Ascending aorta (tissue), 2 donors: ENCODE data around the gene FCGR1A. TPM values are rescaled to one million over a fixed set of nuclear protein-coding genes. Genes with fewer than 3 reads are reported as not detected.
"Not testable (repeated sequence)": the region's sequence is repeated elsewhere in the genome, so short reads cannot be mapped to it uniquely, and the experiment has no call there.

ENCODE experiments used
- DNase-seq, 2 donors: peaks; one replicate each; pipeline ENCODE4 v3.0.0-alpha.2; 2019; ENCODE audit warnings: low spot score in 2 of 2
- H3K27ac ChIP-seq, 2 donors: fragments of 200-600 bp; sonication (generic); one replicate each; pipeline ENCODE4 v1.5.1; 2016 to 2017; ENCODE audit warnings: mild to moderate bottlenecking in 1 of 2
- H3K27me3 ChIP-seq: fragments of 200-600 bp; sonication (generic); one replicate; pipeline ENCODE4 v1.5.1; 2017
- H3K36me3 ChIP-seq, 2 donors: fragments of 200-600 bp; sonication (generic); one replicate each; pipeline ENCODE4 v1.5.1; 2016
- H3K4me1 ChIP-seq, 2 donors: fragments of 200-600 bp; sonication (generic); one replicate each; pipeline ENCODE4 v1.5.1; 2016 to 2017; ENCODE audit warnings: mild to moderate bottlenecking in 1 of 2
- H3K4me3 ChIP-seq, 2 donors: fragments of 200-600 bp; sonication (generic); one replicate each; pipeline ENCODE4 v1.5.1; 2016 to 2017; ENCODE audit warnings: mild to moderate bottlenecking in 1 of 2
- H3K9me3 ChIP-seq, 2 donors: fragments of 200-600 bp; sonication (generic); one replicate each; pipeline ENCODE4 v1.5.1; 2016
- intact Hi-C: fragments of 100-400 bp; cut with DNase I; formaldehyde crosslinking; loops from one replicate; pipeline ENCODE4 v1.15.1; 2023
- total RNA-seq: library from RNA; depleted of rRNA; stranded (reverse); fragments of >200 nt; gene quantifications from one replicate; pipeline ENCODE4 v1.1.0, GENCODE V29; 2016
- TF ChIP-seq, protein P1 (sequence below), 3 experiments: fragments of 200-600 bp in 2 of 3; fragments of 450-650 bp in 1 of 3; sonication (generic) in 2 of 3; IDR thresholded peaks; one replicate each; pipeline ENCODE4 v1.5.1; 2016 to 2019; ENCODE audit warnings: antibody characterized with exemption in 3 of 3, mild to moderate bottlenecking in 1 of 3, moderate library complexity in 1 of 3

The FCGR1A gene
- total RNA-seq, 1 donor from 2014 or later, result 28.0 TPM

DNA sequence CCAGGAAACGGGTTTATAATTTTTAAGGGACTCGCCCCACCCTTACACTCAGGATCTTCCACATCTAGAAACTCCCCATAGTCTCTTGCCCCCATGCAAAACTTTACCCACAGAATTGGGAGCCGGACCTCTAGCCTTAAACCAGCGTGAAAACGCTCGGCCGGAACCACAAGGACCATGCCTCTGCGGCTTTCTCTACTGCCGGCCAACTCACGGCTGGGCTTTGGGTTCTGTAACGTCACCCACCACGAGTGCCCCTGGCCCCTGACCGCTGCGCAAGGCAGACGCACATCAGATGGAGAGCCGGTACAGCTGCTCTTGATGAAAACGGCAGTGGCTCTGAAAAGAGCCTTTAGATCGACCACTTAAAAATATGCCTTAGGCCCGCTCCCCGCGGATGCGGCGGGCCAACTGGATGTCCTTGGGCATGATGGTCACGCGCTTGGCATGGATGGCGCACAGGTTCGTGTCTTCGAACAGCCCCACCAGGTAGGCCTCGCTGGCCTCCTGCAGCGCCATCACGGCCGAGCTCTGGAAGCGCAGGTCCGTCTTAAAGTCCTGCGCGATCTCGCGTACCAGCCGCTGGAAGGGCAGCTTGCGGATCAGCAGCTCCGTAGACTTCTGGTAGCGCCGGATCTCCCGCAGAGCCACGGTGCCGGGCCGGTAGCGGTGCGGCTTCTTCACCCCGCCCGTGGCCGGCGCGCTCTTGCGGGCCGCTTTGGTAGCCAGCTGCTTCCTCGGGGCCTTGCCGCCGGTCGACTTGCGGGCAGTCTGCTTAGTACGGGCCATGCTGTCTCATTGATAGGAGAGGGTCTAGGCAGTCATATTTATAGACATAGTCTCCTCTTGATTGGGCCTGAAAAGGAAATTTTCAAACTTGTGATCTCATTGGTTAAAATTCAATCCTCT lies 30.7 kb downstream of the FCGR1A start:
- H3K36me3 ChIP-seq, intact Hi-C loops, H3K4me1 ChIP-seq, H3K27me3 ChIP-seq, H3K9me3 ChIP-seq: not testable (repeated sequence)
- DNase-seq, result peak in 1 of 2 donors; percentile 68
- Histone ChIP-seq H3K4me3 (peak overlapping the region; percentile 47 to 79), H3K27ac (peak overlapping the region; percentile 86 to 90)
- TF ChIP-seq, protein P1, sequence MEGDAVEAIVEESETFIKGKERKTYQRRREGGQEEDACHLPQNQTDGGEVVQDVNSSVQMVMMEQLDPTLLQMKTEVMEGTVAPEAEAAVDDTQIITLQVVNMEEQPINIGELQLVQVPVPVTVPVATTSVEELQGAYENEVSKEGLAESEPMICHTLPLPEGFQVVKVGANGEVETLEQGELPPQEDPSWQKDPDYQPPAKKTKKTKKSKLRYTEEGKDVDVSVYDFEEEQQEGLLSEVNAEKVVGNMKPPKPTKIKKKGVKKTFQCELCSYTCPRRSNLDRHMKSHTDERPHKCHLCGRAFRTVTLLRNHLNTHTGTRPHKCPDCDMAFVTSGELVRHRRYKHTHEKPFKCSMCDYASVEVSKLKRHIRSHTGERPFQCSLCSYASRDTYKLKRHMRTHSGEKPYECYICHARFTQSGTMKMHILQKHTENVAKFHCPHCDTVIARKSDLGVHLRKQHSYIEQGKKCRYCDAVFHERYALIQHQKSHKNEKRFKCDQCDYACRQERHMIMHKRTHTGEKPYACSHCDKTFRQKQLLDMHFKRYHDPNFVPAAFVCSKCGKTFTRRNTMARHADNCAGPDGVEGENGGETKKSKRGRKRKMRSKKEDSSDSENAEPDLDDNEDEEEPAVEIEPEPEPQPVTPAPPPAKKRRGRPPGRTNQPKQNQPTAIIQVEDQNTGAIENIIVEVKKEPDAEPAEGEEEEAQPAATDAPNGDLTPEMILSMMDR (IDR thresholded peaks at IDR 0.05), result peak in 1 of 3 experiments; percentile 5

GRCh38 chr1:149820387-149820786 lies 37.9 kb downstream of the FCGR1A start:
- H3K27me3 ChIP-seq, H3K4me1 ChIP-seq, H3K27ac ChIP-seq, H3K4me3 ChIP-seq, DNase-seq, H3K9me3 ChIP-seq, intact Hi-C loops, H3K36me3 ChIP-seq: not testable (repeated sequence)

DNA sequence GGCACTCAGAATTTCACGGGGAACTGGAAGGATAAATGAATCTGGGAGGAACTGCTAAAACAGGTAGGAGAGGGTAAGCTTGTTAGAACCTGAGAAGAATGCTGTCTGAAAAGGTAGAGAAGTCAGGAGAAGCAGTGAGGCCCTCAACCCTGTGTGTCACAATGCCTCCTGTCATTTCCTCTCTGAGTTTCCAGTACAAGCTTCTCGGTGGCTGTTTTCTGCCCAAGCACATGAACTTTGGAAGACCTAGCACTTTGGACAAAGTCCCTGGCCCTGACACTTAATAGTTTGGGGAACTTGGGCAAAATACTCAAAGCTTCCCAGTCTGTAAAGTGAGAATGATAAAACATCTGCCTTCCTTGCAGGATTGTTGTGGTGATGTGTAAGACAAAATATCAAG lies 44.1 kb downstream of the FCGR1A start:
- H3K27ac ChIP-seq, H3K36me3 ChIP-seq, intact Hi-C loops, H3K27me3 ChIP-seq, H3K9me3 ChIP-seq, H3K4me1 ChIP-seq, DNase-seq, H3K4me3 ChIP-seq: not testable (repeated sequence)

DNA sequence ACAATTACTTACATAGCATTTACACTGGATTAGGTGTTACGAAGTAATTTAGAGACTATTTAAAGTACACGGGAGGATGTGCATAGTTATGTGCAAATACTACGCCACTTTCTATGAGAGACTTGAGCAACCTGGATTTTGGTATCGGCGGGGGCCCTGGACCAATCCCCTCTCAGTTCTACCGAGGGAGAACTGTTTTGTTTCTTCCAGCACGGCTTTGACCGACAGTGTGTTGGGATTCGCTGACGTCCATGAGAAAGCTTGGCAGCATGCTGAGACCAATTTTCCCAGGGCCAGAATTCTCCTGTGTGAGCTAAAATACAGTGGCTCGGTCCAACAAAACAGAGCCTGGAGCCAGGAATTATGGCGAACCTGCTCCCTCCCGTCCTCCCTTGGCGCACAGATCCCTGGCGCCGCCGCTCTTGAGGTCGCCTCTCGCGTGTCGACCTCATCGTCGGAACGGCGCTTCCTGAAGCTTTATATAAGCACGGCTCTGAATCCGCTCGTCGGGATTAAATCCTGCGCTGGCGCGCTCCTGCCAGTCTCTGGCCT lies 49.3 kb downstream of the FCGR1A start:
- H3K27ac ChIP-seq, intact Hi-C loops, H3K9me3 ChIP-seq, H3K27me3 ChIP-seq, H3K4me3 ChIP-seq, H3K4me1 ChIP-seq, DNase-seq, H3K36me3 ChIP-seq: not testable (repeated sequence)

- H3K4me1 ChIP-seq, result not testable (repeated sequence)
Measured at GRCh38 chr1:149832316-149833126, 50.0 kb downstream of the FCGR1A start.

GRCh38 chr1:149833144-149833543 lies 50.6 kb downstream of the FCGR1A start:
- DNase-seq, H3K27ac ChIP-seq, H3K4me1 ChIP-seq, H3K9me3 ChIP-seq, H3K27me3 ChIP-seq, H3K4me3 ChIP-seq, H3K36me3 ChIP-seq, intact Hi-C loops: not testable (repeated sequence)

More at GRCh38 chr1:149832316-149833126, 50.0 kb downstream of the FCGR1A start:
- H3K27ac ChIP-seq, H3K4me3 ChIP-seq, H3K27me3 ChIP-seq, intact Hi-C loops, H3K36me3 ChIP-seq, DNase-seq, H3K9me3 ChIP-seq: not testable (repeated sequence)

DNA sequence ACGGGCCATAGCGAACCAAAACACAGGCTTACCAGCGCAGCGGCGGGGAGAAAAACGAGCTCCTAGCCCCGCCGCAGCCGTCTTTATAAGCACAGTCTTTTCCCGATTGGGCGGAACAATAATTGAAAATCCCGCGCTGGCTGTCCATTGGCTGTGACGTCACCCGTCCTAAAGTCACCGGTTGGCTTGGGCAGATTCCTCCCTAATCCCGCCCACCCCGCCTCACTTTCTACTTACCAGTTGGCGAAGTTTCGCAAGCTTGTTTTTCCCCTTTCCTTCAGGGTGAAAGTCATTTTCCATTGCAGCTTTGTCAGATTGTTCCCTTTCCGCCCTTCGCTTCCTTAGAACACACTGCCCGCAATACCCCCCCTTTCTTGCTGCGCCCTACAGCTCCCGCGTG lies 58.7 kb downstream of the FCGR1A start:
- H3K36me3 ChIP-seq, H3K4me3 ChIP-seq, H3K27ac ChIP-seq, H3K9me3 ChIP-seq, intact Hi-C loops, H3K27me3 ChIP-seq, DNase-seq: not testable (repeated sequence)
- peaks cover 5 to 18% of the 10 kb centered on the region in 2 donors for H3K4me1 ChIP-seq

Other genes starting within 250 kb of the FCGR1A start
- gene PPIAL4C, start 198.8 kb upstream of the FCGR1A start, total RNA-seq, result not detected
- 36.7 TPM for gene BOLA1, start 116.9 kb downstream of the FCGR1A start, total RNA-seq
- gene SV2A, start 135.2 kb downstream of the FCGR1A start, total RNA-seq, result 5.9 TPM
- gene SF3B4, start 145.1 kb downstream of the FCGR1A start, total RNA-seq, result 87.3 TPM
- 39.8 TPM for gene MTMR11, start 154.2 kb downstream of the FCGR1A start, total RNA-seq
- gene OTUD7B, start 228.0 kb downstream of the FCGR1A start, total RNA-seq, result 7.1 TPM